ENCODE measurements around the gene ARHGEF7. TPM values are rescaled to one million over a fixed set of nuclear protein-coding genes. Genes with fewer than 3 reads are reported as not detected.

Gene ARHGEF7
- total and polyA plus RNA-seq, 8 donors, result 52.8 to 86.0 (median 72.2) TPM

GRCh38 chr13:111338841-111339240, 223.7 kb downstream of the ARHGEF7 start:
- Histone ChIP-seq H3K9me3 (peaks cover 0 to 7% of the 10 kb centered on the region in 2 donors), H3K4me3 (no peak overlapping the region), H3K27ac (no peak overlapping the region), H3K36me3 (no peaks in the 10 kb centered on the region), H3K27me3 (no peaks in the 10 kb centered on the region), H3K4me1 (no peaks in the 10 kb centered on the region)
- TF ChIP-seq CTCF (IDR thresholded peaks at IDR 0.05), result no peak
- ATAC-seq, result no peak
- no peak for DNase-seq
- intact Hi-C loops (cut with DNase I), result no loop called here

GRCh38 chr13:111339366-111340143, 224.4 kb downstream of the ARHGEF7 start:
- Histone ChIP-seq H3K9me3 (peaks cover 0 to 2% of the 10 kb centered on the region in 2 donors), H3K27ac (no peak overlapping the region), H3K36me3 (no peaks in the 10 kb centered on the region), H3K4me1 (no peaks in the 10 kb centered on the region), H3K4me3 (no peak overlapping the region), H3K27me3 (no peaks in the 10 kb centered on the region)
- no peak for DNase-seq
- intact Hi-C loops (cut with DNase I), result no loop called here
- no peak for TF ChIP-seq CTCF (IDR thresholded peaks at IDR 0.05)
- ATAC-seq, result no peak

GRCh38 chr13:111341886-111342285, 226.8 kb downstream of the ARHGEF7 start:
- Histone ChIP-seq H3K36me3 (no peaks in the 10 kb centered on the region), H3K9me3 (no peaks in the 10 kb centered on the region), H3K4me3 (no peak overlapping the region), H3K4me1 (no peaks in the 10 kb centered on the region), H3K27me3 (no peaks in the 10 kb centered on the region), H3K27ac (no peak overlapping the region)
- ATAC-seq (no peak), DNase-seq (no peak)
- TF ChIP-seq CTCF (IDR thresholded peaks at IDR 0.05), result no peak
- intact Hi-C loops (cut with DNase I), result no loop called here

- no peaks in the 10 kb centered on the region for H3K36me3 ChIP-seq
- no peaks in the 10 kb centered on the region for H3K4me1 ChIP-seq
- no peak overlapping the region for H3K4me3 ChIP-seq
- no peak overlapping the region for H3K27ac ChIP-seq
- intact Hi-C loops (cut with DNase I), result no loop called here
- no peaks in the 10 kb centered on the region for H3K27me3 ChIP-seq
- no peak for TF ChIP-seq CTCF (IDR thresholded peaks at IDR 0.05)
- DNase-seq (no peak), ATAC-seq (no peak)
- H3K9me3 ChIP-seq, result no peaks in the 10 kb centered on the region
Measured at GRCh38 chr13:111342721-111343120, 227.6 kb downstream of the ARHGEF7 start.

- no peak for TF ChIP-seq CTCF (IDR thresholded peaks at IDR 0.05)
- intact Hi-C loops (cut with DNase I), result no loop called here
- ATAC-seq (no peak), DNase-seq (no peak)
- no peaks in the 10 kb centered on the region for H3K4me1 ChIP-seq
- H3K9me3 ChIP-seq, result no peaks in the 10 kb centered on the region
- H3K36me3 ChIP-seq, result no peaks in the 10 kb centered on the region
- H3K27ac ChIP-seq, result no peak overlapping the region
- no peak overlapping the region for H3K4me3 ChIP-seq
- no peaks in the 10 kb centered on the region for H3K27me3 ChIP-seq
Measured at GRCh38 chr13:111343186-111343805, 228.2 kb downstream of the ARHGEF7 start.
